ENCODE data around the gene REEP1. TPM values are rescaled to one million over a fixed set of nuclear protein-coding genes. Genes with fewer than 3 reads are reported as not detected.

REEP1 gene
- total RNA-seq, 1 donor from 2014 or later, result 6.4 TPM

DNA sequence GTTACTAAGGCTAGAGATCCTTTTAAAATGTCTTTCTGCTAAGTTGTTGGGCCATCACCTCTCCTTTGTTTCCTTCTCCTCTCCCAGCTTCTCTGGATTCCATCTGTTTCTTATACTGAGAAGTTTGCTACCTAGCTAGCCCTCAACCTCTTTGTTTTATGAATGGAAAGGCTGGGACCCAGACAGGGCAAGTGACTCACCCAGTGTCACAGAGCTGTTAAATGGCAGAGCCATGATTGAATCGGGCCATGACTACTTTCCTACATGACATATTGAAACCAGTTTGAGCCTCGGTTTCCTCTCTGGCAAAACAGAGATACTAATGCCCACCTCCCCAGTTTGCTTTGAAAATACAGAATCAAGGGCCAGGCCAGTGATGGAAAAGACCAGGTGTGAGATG lies 24.1 kb downstream of the REEP1 start:
- Histone ChIP-seq H3K27me3 (no peaks in the 10 kb centered on the region), H3K4me1 (no peaks in the 10 kb centered on the region), H3K36me3 (no peaks in the 10 kb centered on the region), H3K9me3 (no peaks in the 10 kb centered on the region), H3K4me3 (no peak overlapping the region), H3K27ac (no peak overlapping the region)
- intact Hi-C loops (cut with DNase I), result no loop called here
- TF ChIP-seq, protein P1, sequence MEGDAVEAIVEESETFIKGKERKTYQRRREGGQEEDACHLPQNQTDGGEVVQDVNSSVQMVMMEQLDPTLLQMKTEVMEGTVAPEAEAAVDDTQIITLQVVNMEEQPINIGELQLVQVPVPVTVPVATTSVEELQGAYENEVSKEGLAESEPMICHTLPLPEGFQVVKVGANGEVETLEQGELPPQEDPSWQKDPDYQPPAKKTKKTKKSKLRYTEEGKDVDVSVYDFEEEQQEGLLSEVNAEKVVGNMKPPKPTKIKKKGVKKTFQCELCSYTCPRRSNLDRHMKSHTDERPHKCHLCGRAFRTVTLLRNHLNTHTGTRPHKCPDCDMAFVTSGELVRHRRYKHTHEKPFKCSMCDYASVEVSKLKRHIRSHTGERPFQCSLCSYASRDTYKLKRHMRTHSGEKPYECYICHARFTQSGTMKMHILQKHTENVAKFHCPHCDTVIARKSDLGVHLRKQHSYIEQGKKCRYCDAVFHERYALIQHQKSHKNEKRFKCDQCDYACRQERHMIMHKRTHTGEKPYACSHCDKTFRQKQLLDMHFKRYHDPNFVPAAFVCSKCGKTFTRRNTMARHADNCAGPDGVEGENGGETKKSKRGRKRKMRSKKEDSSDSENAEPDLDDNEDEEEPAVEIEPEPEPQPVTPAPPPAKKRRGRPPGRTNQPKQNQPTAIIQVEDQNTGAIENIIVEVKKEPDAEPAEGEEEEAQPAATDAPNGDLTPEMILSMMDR (IDR thresholded peaks at IDR 0.05), result no peak
- DNase-seq (ENCODE audit: low spot score in 2 of 2), result no peak

DNA sequence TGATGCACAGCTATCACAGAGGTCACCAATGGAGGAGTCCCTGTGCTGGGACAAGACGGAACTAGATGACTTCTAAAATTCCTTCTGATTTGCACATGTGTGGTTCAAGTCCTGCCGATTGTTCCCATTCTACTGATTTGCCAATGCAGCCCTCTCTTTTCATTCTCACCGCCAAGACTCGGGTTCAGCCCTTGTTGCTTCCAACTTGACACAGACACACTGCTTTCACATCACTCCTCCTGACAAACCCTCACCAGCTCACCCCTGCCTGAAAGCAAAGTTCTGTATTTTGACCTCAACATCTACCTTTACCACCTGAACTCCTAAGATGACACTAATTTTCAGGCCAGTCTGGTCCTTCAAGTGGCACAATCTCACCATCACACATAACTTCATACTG lies 25.5 kb downstream of the REEP1 start:
- intact Hi-C loops (cut with DNase I), result no loop called here

GRCh38 chr2:86309966-86310365 lies 27.5 kb downstream of the REEP1 start:
- intact Hi-C loops (cut with DNase I), result no loop called here
- Histone ChIP-seq H3K9me3 (no peaks in the 10 kb centered on the region), H3K4me3 (no peak overlapping the region), H3K27me3 (no peaks in the 10 kb centered on the region), H3K27ac (no peak overlapping the region), H3K36me3 (no peaks in the 10 kb centered on the region), H3K4me1 (no peaks in the 10 kb centered on the region)
- DNase-seq (ENCODE audit: low spot score in 2 of 2), result no peak
- TF ChIP-seq, protein P1 (IDR thresholded peaks at IDR 0.05), result no peak

More for the DNA sequence above, 25.5 kb downstream of the REEP1 start:
- no peaks in the 10 kb centered on the region for H3K9me3 ChIP-seq
- no peak overlapping the region for H3K27ac ChIP-seq
- no peak for DNase-seq (ENCODE audit: low spot score in 2 of 2)
- H3K4me1 ChIP-seq, result no peaks in the 10 kb centered on the region
- no peaks in the 10 kb centered on the region for H3K27me3 ChIP-seq
- no peak overlapping the region for H3K4me3 ChIP-seq
- TF ChIP-seq, protein P1 (IDR thresholded peaks at IDR 0.05), result no peak
- H3K36me3 ChIP-seq, result no peaks in the 10 kb centered on the region

GRCh38 chr2:86308984-86309695 lies 28.3 kb downstream of the REEP1 start:
- no peak overlapping the region for H3K27ac ChIP-seq
- H3K4me3 ChIP-seq, result no peak overlapping the region
- no peaks in the 10 kb centered on the region for H3K9me3 ChIP-seq
- H3K4me1 ChIP-seq, result no peaks in the 10 kb centered on the region
- H3K36me3 ChIP-seq, result no peaks in the 10 kb centered on the region
- no peak for DNase-seq (ENCODE audit: low spot score in 2 of 2)
- TF ChIP-seq, protein P1 (IDR thresholded peaks at IDR 0.05), result no peak
- intact Hi-C loops (cut with DNase I), result no loop called here
- no peaks in the 10 kb centered on the region for H3K27me3 ChIP-seq

- no peak overlapping the region for H3K27ac ChIP-seq
These were observed 29.1 kb downstream of the REEP1 start for GRCh38 chr2:86308356-86308755.

More at GRCh38 chr2:86308356-86308755, 29.1 kb downstream of the REEP1 start:
- no peak for DNase-seq (ENCODE audit: low spot score in 2 of 2)
- H3K4me1 ChIP-seq, result no peaks in the 10 kb centered on the region
- no peaks in the 10 kb centered on the region for H3K27me3 ChIP-seq
- H3K36me3 ChIP-seq, result no peaks in the 10 kb centered on the region
- TF ChIP-seq, protein P1 (IDR thresholded peaks at IDR 0.05), result no peak
- H3K4me3 ChIP-seq, result no peak overlapping the region
- H3K9me3 ChIP-seq, result no peaks in the 10 kb centered on the region
- intact Hi-C loops (cut with DNase I), result no loop called here
